Ramos (cell line): ENCODE data around the gene OR2V2.

ENCODE experiments used
- in situ Hi-C: fragments of 300-500 bp; cut with MboI; formaldehyde crosslinking; loops from one replicate; pipeline ENCODE4 v1.14.3; 2022; ENCODE audit warnings: low sequenced_read_pairs; ENCODE audit not compliant: unreplicated experiment

The OR2V2 gene

GRCh38 chr5:181187500-181188213 lies 40.3 kb downstream of the OR2V2 start:
- in situ Hi-C loops, result loop anchor here (5.0 to 10.0 kb wide), 2 partner anchors 35 to 383 kb away; partner anchors contain the start of genes MGAT1 and TRIM41

GRCh38 chr5:181188700-181189362 lies 41.4 kb downstream of the OR2V2 start:
- in situ Hi-C loops, result loop anchor here (5.0 to 10.0 kb wide), 2 partner anchors 33 to 384 kb away; partner anchors contain the start of genes MGAT1 and TRIM41

GRCh38 chr5:181189363-181189961 lies 42.1 kb downstream of the OR2V2 start:
- in situ Hi-C loops, result loop anchor here (5.0 to 10.0 kb wide), 2 partner anchors 33 to 385 kb away; partner anchors contain the start of genes MGAT1 and TRIM41

- in situ Hi-C loops, result loop anchor here (5.0 to 10.0 kb wide), 2 partner anchors 32 to 385 kb away; partner anchors contain the start of genes MGAT1 and TRIM41
Observed at GRCh38 chr5:181189962-181190710, 42.8 kb downstream of the OR2V2 start.

- in situ Hi-C loops, result no loop called here
Observed at GRCh38 chr5:181190711-181191525, 43.5 kb downstream of the OR2V2 start.

GRCh38 chr5:181191526-181192336 lies 44.3 kb downstream of the OR2V2 start:
- in situ Hi-C loops, result no loop called here

- in situ Hi-C loops, result no loop called here
Observed at GRCh38 chr5:181192337-181193046, 45.1 kb downstream of the OR2V2 start.

GRCh38 chr5:181193656-181194055 lies 46.3 kb downstream of the OR2V2 start:
- in situ Hi-C loops, result no loop called here

GRCh38 chr5:181194489-181195248 lies 47.3 kb downstream of the OR2V2 start:
- in situ Hi-C loops, result no loop called here

- in situ Hi-C loops, result no loop called here
Observed at GRCh38 chr5:181195249-181195761, 47.9 kb downstream of the OR2V2 start.

- in situ Hi-C loops, result no loop called here
Observed at GRCh38 chr5:181197326-181197951, 50.1 kb downstream of the OR2V2 start.

- in situ Hi-C loops, result no loop called here
Observed at GRCh38 chr5:181198106-181198685, 50.8 kb downstream of the OR2V2 start.

GRCh38 chr5:181198905-181199519 lies 51.6 kb downstream of the OR2V2 start:
- in situ Hi-C loops, result no loop called here

- in situ Hi-C loops, result no loop called here
Observed at GRCh38 chr5:181199881-181200638, 52.7 kb downstream of the OR2V2 start.

- in situ Hi-C loops, result no loop called here
Observed at GRCh38 chr5:181200816-181201215, 53.4 kb downstream of the OR2V2 start.
